Lower lobe of right lung (tissue), 2 donors: ENCODE measurements around the gene ADAMTSL1. TPM values are rescaled to one million over a fixed set of nuclear protein-coding genes. Genes with fewer than 3 reads are reported as not detected.

Experiments
- ATAC-seq, 2 donors: fragments of 200-7000 bp; cut with Tn5 transposase; one replicate each; pipeline ENCODE4 v1.9.1; 2020 to 2022; ENCODE audit warnings: mild to moderate bottlenecking in 2 of 2, moderate library complexity in 2 of 2
- DNase-seq: peaks from one replicate; pipeline ENCODE4 v3.0.0-alpha.2; 2020
- H3K27ac ChIP-seq: fragments of 200-600 bp; one replicate; pipeline ENCODE4 v1.8.0; 2022
- H3K27me3 ChIP-seq: fragments of 200-600 bp; one replicate; pipeline ENCODE4 v1.8.0; 2022; ENCODE audit warnings: low read depth
- H3K36me3 ChIP-seq: fragments of 200-600 bp; one replicate; pipeline ENCODE4 v1.8.0; 2022; ENCODE audit warnings: mild to moderate bottlenecking
- H3K4me1 ChIP-seq: fragments of 200-600 bp; one replicate; pipeline ENCODE4 v1.8.0; 2022
- H3K4me3 ChIP-seq: fragments of 200-600 bp; one replicate; pipeline ENCODE4 v1.8.0; 2022; ENCODE audit warnings: mild to moderate bottlenecking
- H3K9me3 ChIP-seq: fragments of 200-600 bp; one replicate; pipeline ENCODE4 v1.8.0; 2022
- intact Hi-C: fragments of 100-400 bp; cut with DNase I; formaldehyde crosslinking; loops from one replicate; pipeline ENCODE4 v1.11.0; 2022
- total RNA-seq: library from RNA; stranded (reverse); fragmentation: NEBNext Ultra II Directional; extraction: Animal tissue kit (Norgen Biotek cat#: 25700); gene quantifications from one replicate; pipeline ENCODE4 v1.2.1, GENCODE V29; 2021
- TF ChIP-seq, protein P1 (sequence below): fragments of 200-600 bp; IDR thresholded peaks from one replicate; pipeline ENCODE4 v1.8.0; 2022; ENCODE audit warnings: antibody characterized with exemption, mild to moderate bottlenecking
- donor health status: DM: no; HTN: yes; CAD: no; lungs with severe emphysema.

The ADAMTSL1 gene
- total RNA-seq, 1 donor from 2014 or later: 3.7 TPM

DNA sequence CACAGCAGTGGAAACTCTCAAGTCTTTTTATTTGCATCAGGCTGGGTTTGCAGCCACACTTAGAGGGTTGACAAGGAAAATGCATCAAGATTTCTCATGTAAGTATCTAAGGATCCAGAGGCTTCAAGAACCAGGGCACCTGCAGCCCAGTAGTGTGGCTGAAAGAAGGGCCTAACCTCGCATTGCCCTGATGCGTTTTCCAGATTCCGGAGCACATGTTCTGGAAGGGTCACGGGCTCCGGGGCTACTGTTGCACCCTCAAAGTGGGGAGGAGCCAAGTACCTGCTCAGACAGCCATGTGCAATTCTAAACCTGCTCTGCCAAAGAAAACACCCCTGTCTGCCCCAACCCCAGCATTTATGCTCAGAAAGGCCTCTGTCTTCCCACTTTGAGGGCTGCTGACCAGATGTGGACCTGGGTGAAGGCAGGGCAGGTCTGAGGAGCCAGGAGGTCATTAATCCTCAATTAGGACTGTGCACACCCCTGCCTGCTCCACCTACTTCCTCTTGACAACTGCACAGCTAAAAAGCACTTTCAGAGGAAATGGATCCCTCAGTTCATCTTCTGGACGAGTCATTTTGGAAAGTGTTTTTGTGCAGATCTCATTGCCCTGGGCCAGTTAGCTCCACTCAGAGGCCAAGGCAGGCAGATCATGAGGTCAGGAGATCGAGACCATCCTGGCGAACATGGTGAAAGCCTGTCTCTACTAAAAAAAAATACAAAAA is 448.4 kb downstream of the ADAMTSL1 start:
- no peak for DNase-seq
- Histone ChIP-seq H3K4me3 (no peak overlapping the region), H3K4me1 (no peaks in the 10 kb centered on the region), H3K27ac (no peak overlapping the region), H3K36me3 (no peaks in the 10 kb centered on the region), H3K27me3 (no peaks in the 10 kb centered on the region), H3K9me3 (no peaks in the 10 kb centered on the region)
- TF ChIP-seq, protein P1, sequence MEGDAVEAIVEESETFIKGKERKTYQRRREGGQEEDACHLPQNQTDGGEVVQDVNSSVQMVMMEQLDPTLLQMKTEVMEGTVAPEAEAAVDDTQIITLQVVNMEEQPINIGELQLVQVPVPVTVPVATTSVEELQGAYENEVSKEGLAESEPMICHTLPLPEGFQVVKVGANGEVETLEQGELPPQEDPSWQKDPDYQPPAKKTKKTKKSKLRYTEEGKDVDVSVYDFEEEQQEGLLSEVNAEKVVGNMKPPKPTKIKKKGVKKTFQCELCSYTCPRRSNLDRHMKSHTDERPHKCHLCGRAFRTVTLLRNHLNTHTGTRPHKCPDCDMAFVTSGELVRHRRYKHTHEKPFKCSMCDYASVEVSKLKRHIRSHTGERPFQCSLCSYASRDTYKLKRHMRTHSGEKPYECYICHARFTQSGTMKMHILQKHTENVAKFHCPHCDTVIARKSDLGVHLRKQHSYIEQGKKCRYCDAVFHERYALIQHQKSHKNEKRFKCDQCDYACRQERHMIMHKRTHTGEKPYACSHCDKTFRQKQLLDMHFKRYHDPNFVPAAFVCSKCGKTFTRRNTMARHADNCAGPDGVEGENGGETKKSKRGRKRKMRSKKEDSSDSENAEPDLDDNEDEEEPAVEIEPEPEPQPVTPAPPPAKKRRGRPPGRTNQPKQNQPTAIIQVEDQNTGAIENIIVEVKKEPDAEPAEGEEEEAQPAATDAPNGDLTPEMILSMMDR: no peak
- intact Hi-C loops: no loop called here
- ATAC-seq: no peak

DNA sequence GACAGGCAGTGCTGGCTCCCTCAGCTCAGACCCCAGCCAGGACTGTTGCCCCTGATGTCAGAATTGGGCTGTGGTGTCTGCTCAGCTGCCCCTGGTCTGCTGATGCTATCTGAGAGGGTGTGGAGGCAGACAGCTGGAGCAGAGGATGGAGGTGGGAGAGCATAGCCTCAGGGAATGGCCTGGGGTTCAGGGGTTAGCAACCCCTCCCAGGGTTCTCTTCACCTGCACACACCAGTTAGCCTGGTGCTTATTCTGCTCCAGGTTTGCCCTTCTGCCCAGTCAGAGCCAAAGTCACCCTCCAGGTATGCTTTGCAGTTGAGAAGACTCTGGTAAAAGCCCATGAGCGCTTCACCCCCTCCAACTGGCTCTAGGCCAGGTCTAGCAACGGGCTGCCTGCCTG is 449.2 kb downstream of the ADAMTSL1 start:
- Histone ChIP-seq H3K36me3 (no peaks in the 10 kb centered on the region), H3K27ac (no peak overlapping the region), H3K9me3 (no peaks in the 10 kb centered on the region), H3K4me3 (no peak overlapping the region), H3K4me1 (no peaks in the 10 kb centered on the region), H3K27me3 (no peaks in the 10 kb centered on the region)
- ATAC-seq (no peak), DNase-seq (no peak)
- intact Hi-C loops: no loop called here
- TF ChIP-seq, protein P1: no peak

DNA sequence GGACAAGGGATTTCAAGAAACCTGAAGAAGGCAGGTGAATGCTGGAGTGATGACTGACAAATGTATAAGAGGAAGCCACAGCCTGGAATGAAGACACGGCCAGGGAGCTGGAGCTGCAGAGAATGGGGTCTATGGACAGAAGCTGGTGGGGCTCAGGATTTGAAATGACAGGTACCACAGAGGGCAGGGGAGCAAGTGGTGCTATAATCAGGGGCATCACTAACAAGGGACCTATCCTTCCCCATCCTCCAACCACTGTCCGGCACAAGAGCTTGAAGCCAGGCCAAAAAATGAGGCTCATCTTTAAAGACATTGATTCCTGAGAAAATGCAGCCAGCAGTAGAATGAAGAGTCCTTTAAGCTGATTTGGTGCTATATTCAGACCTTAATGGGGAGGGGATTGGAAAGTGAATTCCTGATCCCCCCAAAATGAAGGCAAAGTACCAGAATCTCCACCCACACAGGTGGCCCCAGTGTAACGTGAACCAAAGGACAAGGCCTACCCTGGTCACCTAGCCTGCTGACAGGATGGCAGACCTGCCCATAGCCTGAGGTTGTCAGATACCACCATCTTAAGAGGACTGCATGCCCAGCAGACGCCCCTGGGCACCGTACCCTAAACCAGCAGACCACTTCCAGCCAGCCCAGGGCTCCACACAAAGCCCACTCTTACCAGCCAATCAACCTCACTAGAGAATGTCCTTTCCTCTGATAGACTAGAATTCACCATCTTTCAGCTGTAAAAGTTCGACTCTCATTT is 449.9 kb downstream of the ADAMTSL1 start:
- no peaks in the 10 kb centered on the region for H3K27me3 ChIP-seq
- ATAC-seq (no peak), DNase-seq (no peak)
- TF ChIP-seq, protein P1: no peak
- no peaks in the 10 kb centered on the region for H3K9me3 ChIP-seq
- intact Hi-C loops: no loop called here
- H3K27ac ChIP-seq: no peak overlapping the region
- no peaks in the 10 kb centered on the region for H3K4me1 ChIP-seq
- H3K36me3 ChIP-seq: no peaks in the 10 kb centered on the region
- no peak overlapping the region for H3K4me3 ChIP-seq

DNA sequence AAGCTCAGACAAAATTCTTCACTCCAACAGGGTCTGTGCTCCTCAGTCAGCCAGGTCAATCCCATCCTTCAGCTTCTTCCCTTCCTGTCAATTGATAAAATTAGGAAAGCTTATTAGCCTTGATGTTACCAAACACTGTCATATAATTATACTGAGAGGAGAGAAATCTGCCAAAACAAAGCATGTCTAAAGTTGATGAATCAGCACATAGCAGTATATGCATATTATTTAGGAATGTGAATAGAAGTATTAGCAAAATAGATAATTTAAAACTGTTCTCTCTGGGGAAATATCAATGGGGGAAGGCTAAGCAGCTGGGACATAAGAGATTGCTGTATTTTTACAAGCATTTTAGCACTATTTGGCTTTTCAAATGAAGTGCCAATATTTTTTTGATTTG is 451.9 kb downstream of the ADAMTSL1 start:
- H3K27me3 ChIP-seq: no peaks in the 10 kb centered on the region
- intact Hi-C loops: no loop called here
- DNase-seq (no peak), ATAC-seq (no peak)
- no peaks in the 10 kb centered on the region for H3K9me3 ChIP-seq
- no peak overlapping the region for H3K4me3 ChIP-seq
- H3K36me3 ChIP-seq: no peaks in the 10 kb centered on the region
- TF ChIP-seq, protein P1: no peak
- no peak overlapping the region for H3K27ac ChIP-seq
- no peaks in the 10 kb centered on the region for H3K4me1 ChIP-seq

DNA sequence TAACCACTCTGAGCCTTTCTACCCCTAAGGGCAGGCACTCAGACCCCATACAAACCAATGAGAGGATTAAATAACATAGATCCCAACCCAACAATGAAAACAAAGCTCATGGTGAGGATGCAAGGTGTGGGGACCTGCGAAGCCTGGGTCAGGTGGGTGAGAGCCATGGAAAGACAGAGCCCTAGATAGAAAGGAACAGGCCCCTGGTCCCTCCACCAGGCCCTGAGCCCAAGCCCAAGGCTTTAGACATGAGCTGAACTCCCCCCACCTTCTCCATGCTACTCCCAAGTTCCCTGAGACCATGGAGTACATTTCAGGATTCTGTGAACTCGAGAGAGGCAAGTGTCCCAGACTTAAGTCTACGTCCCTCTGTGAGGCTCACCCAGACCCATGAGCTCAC is 452.6 kb downstream of the ADAMTSL1 start:
- intact Hi-C loops: no loop called here
- Histone ChIP-seq H3K4me3 (no peak overlapping the region), H3K4me1 (no peaks in the 10 kb centered on the region), H3K9me3 (no peaks in the 10 kb centered on the region), H3K27me3 (no peaks in the 10 kb centered on the region), H3K36me3 (no peaks in the 10 kb centered on the region), H3K27ac (no peak overlapping the region)
- ATAC-seq (peak in 1 of 2 donors; percentile 11), DNase-seq (no peak)
- TF ChIP-seq, protein P1: no peak
